GM23338 (cell line): ENCODE measurements around the gene DLX2. TPM values are rescaled to one million over a fixed set of nuclear protein-coding genes. Genes with fewer than 3 reads are reported as not detected.

Source experiments
- ATAC-seq: fragments of 200-7000 bp; cut with Tn5 transposase; 3 replicates; pipeline ENCODE4 v1.9.1; 2020
- DNase-seq: peaks from one replicate; pipeline ENCODE4 v3.0.0-alpha.2; 2015; ENCODE audit warnings: low spot score
- H2AFZ ChIP-seq: fragments of 200-600 bp; sonication (generic); 2 replicates; pipeline ENCODE4 v1.8.0; 2016; ENCODE audit warnings: antibody characterized with exemption, mild to moderate bottlenecking, moderate library complexity
- H3F3A ChIP-seq: fragments of 200-600 bp; sonication (generic); replicated peaks from 2 replicates; pipeline ENCODE4 v1.8.0; 2017; ENCODE audit warnings: antibody characterized with exemption, mixed run types, low read depth
- H3K27ac ChIP-seq: fragments of 200-600 bp; sonication (generic); 2 replicates; pipeline ENCODE4 v1.6.1; 2016; ENCODE audit warnings: low read depth
- H3K27me3 ChIP-seq: fragments of 200-600 bp; sonication (generic); 2 replicates; pipeline ENCODE4 v1.8.0; 2016; ENCODE audit warnings: mild to moderate bottlenecking, mixed run types, moderate library complexity; ENCODE audit not compliant: insufficient read depth
- H3K36me3 ChIP-seq: fragments of 200-600 bp; sonication (generic); 2 replicates; pipeline ENCODE4 v1.8.0; 2016; ENCODE audit warnings: mild to moderate bottlenecking; ENCODE audit not compliant: insufficient read depth
- H3K4me1 ChIP-seq: fragments of 200-600 bp; sonication (generic); 2 replicates; pipeline ENCODE4 v1.8.0; 2016; ENCODE audit warnings: mild to moderate bottlenecking, moderate library complexity; ENCODE audit not compliant: insufficient read depth
- H3K4me2 ChIP-seq: fragments of 200-600 bp; sonication (generic); 2 replicates; pipeline ENCODE4 v1.7.1; 2017; ENCODE audit warnings: mixed run types
- H3K4me3 ChIP-seq: fragments of 200-600 bp; sonication (generic); 2 replicates; pipeline ENCODE4 v1.6.1; 2016; ENCODE audit warnings: mixed run types
- H3K79me2 ChIP-seq: fragments of 200-600 bp; sonication (generic); replicated peaks from 2 replicates; pipeline ENCODE4 v1.8.0; 2017; ENCODE audit warnings: mild to moderate bottlenecking; ENCODE audit not compliant: insufficient read depth
- H3K9me2 ChIP-seq: fragments of 200-600 bp; sonication (generic); 2 replicates; pipeline ENCODE4 v1.8.0; 2017; ENCODE audit not compliant: insufficient read depth
- H4K20me1 ChIP-seq: fragments of 200-600 bp; sonication (generic); replicated peaks from 2 replicates; pipeline ENCODE4 v1.8.0; 2017; ENCODE audit warnings: mild to moderate bottlenecking; ENCODE audit not compliant: insufficient read depth
- H3K27ac Mint-ChIP-seq: 2 replicates; pipeline ENCODE4 v1.8.0; 2020; ENCODE audit warnings: inconsistent platforms, mild to moderate bottlenecking, moderate library complexity, mixed read lengths
- H3K27me3 Mint-ChIP-seq: 3 replicates; pipeline ENCODE4 v1.8.0; 2022; ENCODE audit warnings: low read depth, mild to moderate bottlenecking, moderate library complexity, mixed read lengths, inconsistent platforms; ENCODE audit not compliant: insufficient read depth, poor library complexity
- H3K36me3 Mint-ChIP-seq: 3 replicates; pipeline ENCODE4 v1.8.0; 2021; ENCODE audit warnings: low read depth, mild to moderate bottlenecking, inconsistent platforms, moderate library complexity, mixed read lengths
- H3K4me1 Mint-ChIP-seq: 3 replicates; pipeline ENCODE4 v1.8.0; 2020; ENCODE audit warnings: mild to moderate bottlenecking, inconsistent platforms, mixed read lengths
- H3K4me3 Mint-ChIP-seq: 3 replicates; pipeline ENCODE4 v1.8.0; 2021; ENCODE audit warnings: moderate library complexity, mild to moderate bottlenecking, inconsistent platforms, mixed read lengths
- H3K9me3 Mint-ChIP-seq: 3 replicates; pipeline ENCODE4 v1.8.0; 2020; ENCODE audit warnings: moderate library complexity, mild to moderate bottlenecking, inconsistent platforms, mixed read lengths
- CREB1 ChIP-seq: fragments of 250-450 bp; sonication (Bioruptor Pico); IDR thresholded peaks from 2 replicates; pipeline ENCODE4 v1.5.0; 2020; ENCODE audit warnings: low read depth, mild to moderate bottlenecking, moderate library complexity
- EZH2phosphoT487 ChIP-seq: fragments of 200-600 bp; sonication (generic); IDR thresholded peaks from one replicate; pipeline ENCODE4 v1.8.1; 2018; ENCODE audit warnings: antibody characterized with exemption; ENCODE audit not compliant: unreplicated experiment
- JUNB ChIP-seq: IDR thresholded peaks from one replicate; pipeline ENCODE4 v1.6.1; 2016; ENCODE audit warnings: antibody characterized with exemption; ENCODE audit not compliant: unreplicated experiment
- NANOG ChIP-seq: IDR thresholded peaks from 2 replicates; pipeline ENCODE4 v1.6.1; 2016; ENCODE audit warnings: antibody characterized with exemption, borderline replicate concordance
- ZNF114 ChIP-seq: fragments of 250-450 bp; sonication (Bioruptor Pico); IDR thresholded peaks from 2 replicates; pipeline ENCODE4 v1.5.0; 2020; ENCODE audit warnings: mild to moderate bottlenecking, moderate library complexity
- ZNF331 ChIP-seq: fragments of 250-450 bp; sonication (Bioruptor Pico); IDR thresholded peaks from 2 replicates; pipeline ENCODE4 v1.5.0; 2020; ENCODE audit warnings: low read depth, mild to moderate bottlenecking, moderate library complexity
- polyA plus RNA-seq: library from polyadenylated mRNA; unstranded; fragments of >200 nt; fragmentation: Nextera tagmentation; extraction: Ambion mirVana; gene quantifications from 2 replicates; pipeline ENCODE4 v1.2.1, GENCODE V29; 2016
- total RNA-seq: library from RNA; depleted of rRNA; stranded (reverse); fragments of >200 nt; shearing (Covaris generic); gene quantifications from 2 replicates; pipeline ENCODE4 v1.2.3, GENCODE V29; 2014
- TF ChIP-seq, protein P1 (sequence below): fragments of 250-450 bp; sonication (Bioruptor Pico); IDR thresholded peaks from 2 replicates; pipeline ENCODE4 v1.5.0; 2020; ENCODE audit warnings: mild to moderate bottlenecking, moderate library complexity

Gene DLX2
- total and polyA plus RNA-seq, 2 experiments from 2014 or later: 0.08 to 0.24 TPM

GRCh38 chr2:172084645-172085459 lies 17.8 kb downstream of the DLX2 start (continued):
- TF ChIP-seq, protein P1, sequence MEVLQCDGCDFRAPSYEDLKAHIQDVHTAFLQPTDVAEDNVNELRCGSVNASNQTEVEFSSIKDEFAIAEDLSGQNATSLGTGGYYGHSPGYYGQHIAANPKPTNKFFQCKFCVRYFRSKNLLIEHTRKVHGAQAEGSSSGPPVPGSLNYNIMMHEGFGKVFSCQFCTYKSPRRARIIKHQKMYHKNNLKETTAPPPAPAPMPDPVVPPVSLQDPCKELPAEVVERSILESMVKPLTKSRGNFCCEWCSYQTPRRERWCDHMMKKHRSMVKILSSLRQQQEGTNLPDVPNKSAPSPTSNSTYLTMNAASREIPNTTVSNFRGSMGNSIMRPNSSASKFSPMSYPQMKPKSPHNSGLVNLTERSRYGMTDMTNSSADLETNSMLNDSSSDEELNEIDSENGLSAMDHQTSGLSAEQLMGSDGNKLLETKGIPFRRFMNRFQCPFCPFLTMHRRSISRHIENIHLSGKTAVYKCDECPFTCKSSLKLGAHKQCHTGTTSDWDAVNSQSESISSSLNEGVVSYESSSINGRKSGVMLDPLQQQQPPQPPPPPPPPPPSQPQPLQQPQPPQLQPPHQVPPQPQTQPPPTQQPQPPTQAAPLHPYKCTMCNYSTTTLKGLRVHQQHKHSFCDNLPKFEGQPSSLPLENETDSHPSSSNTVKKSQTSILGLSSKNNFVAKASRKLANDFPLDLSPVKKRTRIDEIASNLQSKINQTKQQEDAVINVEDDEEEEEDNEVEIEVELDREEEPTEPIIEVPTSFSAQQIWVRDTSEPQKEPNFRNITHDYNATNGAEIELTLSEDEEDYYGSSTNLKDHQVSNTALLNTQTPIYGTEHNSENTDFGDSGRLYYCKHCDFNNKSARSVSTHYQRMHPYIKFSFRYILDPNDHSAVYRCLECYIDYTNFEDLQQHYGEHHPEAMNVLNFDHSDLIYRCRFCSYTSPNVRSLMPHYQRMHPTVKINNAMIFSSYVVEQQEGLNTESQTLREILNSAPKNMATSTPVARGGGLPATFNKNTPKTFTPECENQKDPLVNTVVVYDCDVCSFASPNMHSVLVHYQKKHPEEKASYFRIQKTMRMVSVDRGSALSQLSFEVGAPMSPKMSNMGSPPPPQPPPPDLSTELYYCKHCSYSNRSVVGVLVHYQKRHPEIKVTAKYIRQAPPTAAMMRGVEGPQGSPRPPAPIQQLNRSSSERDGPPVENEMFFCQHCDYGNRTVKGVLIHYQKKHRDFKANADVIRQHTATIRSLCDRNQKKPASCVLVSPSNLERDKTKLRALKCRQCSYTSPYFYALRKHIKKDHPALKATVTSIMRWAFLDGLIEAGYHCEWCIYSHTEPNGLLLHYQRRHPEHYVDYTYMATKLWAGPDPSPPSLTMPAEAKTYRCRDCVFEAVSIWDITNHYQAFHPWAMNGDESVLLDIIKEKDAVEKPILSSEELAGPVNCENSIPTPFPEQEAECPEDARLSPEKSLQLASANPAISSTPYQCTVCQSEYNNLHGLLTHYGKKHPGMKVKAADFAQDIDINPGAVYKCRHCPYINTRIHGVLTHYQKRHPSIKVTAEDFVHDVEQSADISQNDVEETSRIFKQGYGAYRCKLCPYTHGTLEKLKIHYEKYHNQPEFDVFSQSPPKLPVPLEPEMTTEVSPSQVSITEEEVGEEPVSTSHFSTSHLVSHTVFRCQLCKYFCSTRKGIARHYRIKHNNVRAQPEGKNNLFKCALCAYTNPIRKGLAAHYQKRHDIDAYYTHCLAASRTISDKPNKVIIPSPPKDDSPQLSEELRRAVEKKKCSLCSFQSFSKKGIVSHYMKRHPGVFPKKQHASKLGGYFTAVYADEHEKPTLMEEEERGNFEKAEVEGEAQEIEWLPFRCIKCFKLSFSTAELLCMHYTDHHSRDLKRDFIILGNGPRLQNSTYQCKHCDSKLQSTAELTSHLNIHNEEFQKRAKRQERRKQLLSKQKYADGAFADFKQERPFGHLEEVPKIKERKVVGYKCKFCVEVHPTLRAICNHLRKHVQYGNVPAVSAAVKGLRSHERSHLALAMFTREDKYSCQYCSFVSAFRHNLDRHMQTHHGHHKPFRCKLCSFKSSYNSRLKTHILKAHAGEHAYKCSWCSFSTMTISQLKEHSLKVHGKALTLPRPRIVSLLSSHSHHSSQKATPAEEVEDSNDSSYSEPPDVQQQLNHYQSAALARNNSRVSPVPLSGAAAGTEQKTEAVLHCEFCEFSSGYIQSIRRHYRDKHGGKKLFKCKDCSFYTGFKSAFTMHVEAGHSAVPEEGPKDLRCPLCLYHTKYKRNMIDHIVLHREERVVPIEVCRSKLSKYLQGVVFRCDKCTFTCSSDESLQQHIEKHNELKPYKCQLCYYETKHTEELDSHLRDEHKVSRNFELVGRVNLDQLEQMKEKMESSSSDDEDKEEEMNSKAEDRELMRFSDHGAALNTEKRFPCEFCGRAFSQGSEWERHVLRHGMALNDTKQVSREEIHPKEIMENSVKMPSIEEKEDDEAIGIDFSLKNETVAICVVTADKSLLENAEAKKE: no peak
- TF ChIP-seq EZH2phosphoT487 (peak; percentile 23), JUNB (no peak)

DNA sequence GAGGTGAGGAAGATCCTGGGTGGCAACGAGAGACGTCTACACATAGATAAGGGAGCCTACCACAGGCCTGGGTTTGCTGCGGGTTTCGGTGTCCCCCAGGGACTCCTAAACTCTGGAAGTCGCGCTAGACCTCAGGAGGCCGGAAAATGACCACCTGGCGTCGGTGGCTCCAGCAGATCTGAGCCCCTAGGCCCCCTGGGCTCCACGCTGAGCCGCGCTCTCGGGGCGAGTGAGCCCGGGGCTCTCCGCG lies 18.4 kb downstream of the DLX2 start:
- Histone ChIP-seq H4K20me1 (peaks cover 50% of the 10 kb centered on the region), H3K79me2 (no peaks in the 10 kb centered on the region), H3K27me3 (peaks cover 100% of the 10 kb centered on the region), H3K36me3 (no peaks in the 10 kb centered on the region), H2AFZ (peak overlapping the region; percentile 97), H3K4me3 (peak overlapping the region; percentile 65), H3K4me1 (peaks cover 90% of the 10 kb centered on the region), H3K9me2 (no peaks in the 10 kb centered on the region), H3F3A (peaks cover 70% of the 10 kb centered on the region), H3K4me2 (peak overlapping the region; percentile 87), H3K27ac (no peak overlapping the region)
- peak; percentile 0; the same call in 1 of the 3 replicates for ATAC-seq
- no peaks in the 10 kb centered on the region for H3K36me3 Mint-ChIP-seq
- peak overlapping the region; percentile 83 for H3K4me3 Mint-ChIP-seq
- H3K9me3 Mint-ChIP-seq: peaks cover 9% of the 10 kb centered on the region
- no peak overlapping the region for H3K27ac Mint-ChIP-seq
- peaks cover 100% of the 10 kb centered on the region for H3K27me3 Mint-ChIP-seq
- no peak for DNase-seq
- H3K4me1 Mint-ChIP-seq: peaks cover 66% of the 10 kb centered on the region
- TF ChIP-seq ZNF331: no peak
- TF ChIP-seq NANOG: no peak
- TF ChIP-seq CREB1 (CRISPR knock-in tag): no peak
- no peak for TF ChIP-seq EZH2phosphoT487
- TF ChIP-seq, protein P1: no peak
- no peak for TF ChIP-seq ZNF114 (CRISPR knock-in tag)
